HCT116 (cell line): Measurements from ENCODE around the gene ZNF814. TPM values are rescaled to one million over a fixed set of nuclear protein-coding genes. Genes with fewer than 3 reads are reported as not detected.

Experiments
- ATAC-seq: fragments of 200-7000 bp; cut with Tn5 transposase; 2 replicates; pipeline ENCODE4 v1.9.1; 2020; ENCODE audit warnings: mild to moderate bottlenecking, moderate library complexity
- BruUV-seq: library from RNA; stranded (reverse); fragments of 400-500 nt; replicated peaks from 2 replicates; lab custom pipeline; 2021; lab: Mats Ljungman, UMichigan
- CTCF ChIA-PET: fragments of 300-600 bp; sonication (Branson Sonifier 250); formaldehyde crosslinking; loops from one replicate; lab custom pipeline; 2021; ENCODE audit warnings: antibody characterized with exemption; lab: Charles Lee
- POLR2A ChIA-PET: fragments of 300-600, 350-600 bp; sonication (Branson Sonifier 250); formaldehyde crosslinking; loops from one replicate; lab custom pipeline; 2021; ENCODE audit warnings: antibody characterized with exemption; lab: Charles Lee
- RAD21 ChIA-PET, 2 experiments: fragments of 300-600 bp; sonication (Branson Sonifier 250); formaldehyde crosslinking; loops; one replicate each; lab custom pipeline; 2023; ENCODE audit warnings: low total read pairs in 2 of 2; ENCODE audit not compliant: uncharacterized antibody in 2 of 2, unreplicated experiment in 2 of 2, low non-redundant PET in 1 of 2; lab: Charles Lee
- DNase-seq: peaks from one replicate; pipeline ENCODE4 v3.0.0-alpha.2; 2010; ENCODE audit warnings: low read depth, low spot score
- H2AFZ ChIP-seq: fragments of 200-600 bp; shearing (Covaris generic), sonication (generic); 2 replicates; pipeline ENCODE4 v1.6.1; 2017; ENCODE audit warnings: low read depth, mixed run types, mixed read lengths, antibody characterized with exemption, low read length; ENCODE audit not compliant: poor library complexity, severe bottlenecking
- H3K27ac ChIP-seq: 2 replicates; pipeline ENCODE4 v1.5.1; 2012; ENCODE audit warnings: low read depth, low read length
- H3K27me3 ChIP-seq: fragments of 200-600 bp; sonication (generic); 2 replicates; pipeline ENCODE4 v1.6.1; 2016; ENCODE audit warnings: mixed run types, low read length, mixed read lengths; ENCODE audit not compliant: insufficient read depth
- H3K36me3 ChIP-seq, 2 experiments: fragments of 200-500 bp in 1 of 2; fragments of 200-600 bp in 1 of 2; sonication (Bioruptor generic) in 1 of 2; sonication (generic) in 1 of 2; 2 replicates each; pipeline versions ENCODE4 v1.5.1 to v1.6.1; 2014 to 2016; ENCODE audit warnings: low read length in 2 of 2, inconsistent platforms in 1 of 2, mixed read lengths in 1 of 2, mixed run types in 1 of 2; ENCODE audit not compliant: insufficient read depth in 2 of 2, control insufficient read depth in 1 of 2
- H3K4me1 ChIP-seq, 2 experiments: fragments of 200-600 bp in 1 of 2; sonication (generic) in 1 of 2; 2 replicates each; pipeline versions ENCODE4 v1.5.1 to v1.6.1; 2012 to 2017; ENCODE audit warnings: low read length in 2 of 2, inconsistent platforms in 1 of 2, mild to moderate bottlenecking in 1 of 2, mixed read lengths in 1 of 2, mixed run types in 1 of 2, moderate library complexity in 1 of 2; ENCODE audit not compliant: insufficient read depth in 2 of 2, control insufficient read depth in 1 of 2
- H3K4me2 ChIP-seq: fragments of 200-600 bp; sonication (generic); 2 replicates; pipeline ENCODE4 v1.6.1; 2017; ENCODE audit warnings: mixed run types, low read length, mixed read lengths
- H3K4me3 ChIP-seq, 2 experiments: fragments of 200-600 bp in 1 of 2; sonication (generic) in 1 of 2; replicated peaks in 1 of 2; 2 replicates each; pipeline ENCODE4 v1.5.1; 2011 to 2016; ENCODE audit warnings: low read length in 2 of 2, control low read depth in 1 of 2, low read depth in 1 of 2, mild to moderate bottlenecking in 1 of 2, mixed read lengths in 1 of 2, mixed run types in 1 of 2
- H3K79me2 ChIP-seq: fragments of 200-600 bp; sonication (generic); 2 replicates; pipeline ENCODE4 v1.6.1; 2017; ENCODE audit warnings: mild to moderate bottlenecking, mixed run types, low read length, moderate library complexity, mixed read lengths; ENCODE audit not compliant: insufficient read depth
- H3K9ac ChIP-seq: fragments of 200-600 bp; sonication (generic); 2 replicates; pipeline ENCODE4 v1.6.1; 2016; ENCODE audit warnings: low read length, mixed read lengths
- H3K9me2 ChIP-seq: fragments of 200-600 bp; sonication (generic), shearing (Covaris generic); 2 replicates; pipeline ENCODE4 v1.6.1; 2017; ENCODE audit warnings: mixed run types, mild to moderate bottlenecking, moderate library complexity; ENCODE audit not compliant: insufficient read depth
- H3K9me3 ChIP-seq, 2 experiments: fragments of 200-500 bp in 1 of 2; fragments of 200-600 bp in 1 of 2; sonication (Bioruptor generic) in 1 of 2; sonication (generic) in 1 of 2; 2 replicates each; pipeline ENCODE4 v1.6.1; 2014 to 2017; ENCODE audit warnings: low read length in 2 of 2, mixed read lengths in 2 of 2, inconsistent platforms in 1 of 2, low read depth in 1 of 2, mild to moderate bottlenecking in 1 of 2, mixed run types in 1 of 2, moderate library complexity in 1 of 2; ENCODE audit not compliant: control insufficient read depth in 1 of 2, insufficient read depth in 1 of 2
- H4K20me1 ChIP-seq: fragments of 200-600 bp; sonication (generic), shearing (Covaris generic); 2 replicates; pipeline ENCODE4 v1.6.1; 2017; ENCODE audit warnings: mixed run types, mild to moderate bottlenecking, moderate library complexity; ENCODE audit not compliant: insufficient read depth
- CBX3 ChIP-seq: IDR thresholded peaks from 2 replicates; pipeline ENCODE4 v1.6.1; 2012; ENCODE audit warnings: low read depth
- CEBPB ChIP-seq: IDR thresholded peaks from 2 replicates; pipeline ENCODE4 v1.6.1; 2012; ENCODE audit warnings: low read depth
- FOSL1 ChIP-seq: IDR thresholded peaks from 2 replicates; pipeline ENCODE4 v1.6.1; 2012; ENCODE audit warnings: low read depth
- JUND ChIP-seq: IDR thresholded peaks from 2 replicates; pipeline ENCODE4 v1.6.1; 2012
- POLR2AphosphoS5 ChIP-seq: IDR thresholded peaks from 2 replicates; pipeline ENCODE4 v1.6.1; 2011; ENCODE audit warnings: mild to moderate bottlenecking, low read depth, low read length, moderate library complexity
- RAD21 ChIP-seq: IDR thresholded peaks from 2 replicates; pipeline ENCODE4 v1.6.1; 2012; ENCODE audit warnings: low read depth, mild to moderate bottlenecking
- SRF ChIP-seq: IDR thresholded peaks from 2 replicates; pipeline ENCODE4 v1.6.1; 2012; ENCODE audit warnings: low read depth
- ZFX ChIP-seq: fragments of 450-650 bp; IDR thresholded peaks from 2 replicates; pipeline ENCODE4 v1.6.1; 2017
- ZNF274 ChIP-seq: fragments of 200-500 bp; sonication (Bioruptor generic); IDR thresholded peaks from 2 replicates; pipeline ENCODE4 v1.6.1; 2014; ENCODE audit warnings: mild to moderate bottlenecking, low read depth, low read length, inconsistent platforms
- intact Hi-C: fragments of 100-400 bp; cut with micrococcal nuclease; formaldehyde crosslinking; loops from 2 replicates; pipeline ENCODE4 v1.10.0; 2022
- total RNA-seq: library from RNA; stranded (reverse); gene quantifications from one replicate; pipeline ENCODE4 v1.2.1, GENCODE V29; 2021; ENCODE audit not compliant: unreplicated experiment
- TF ChIP-seq, protein P1 (sequence below): IDR thresholded peaks from 2 replicates; pipeline ENCODE4 v1.6.1; 2011; ENCODE audit warnings: mild to moderate bottlenecking, low read length, moderate library complexity; ENCODE audit not compliant: insufficient replicate concordance; ENCODE audit errors: extremely low read depth
- TF ChIP-seq, protein P2 (sequence below): IDR thresholded peaks from 2 replicates; pipeline ENCODE4 v1.6.1; 2012

Gene ZNF814
- total RNA-seq, 1 experiment from 2014 or later = 2.5 TPM

DNA sequence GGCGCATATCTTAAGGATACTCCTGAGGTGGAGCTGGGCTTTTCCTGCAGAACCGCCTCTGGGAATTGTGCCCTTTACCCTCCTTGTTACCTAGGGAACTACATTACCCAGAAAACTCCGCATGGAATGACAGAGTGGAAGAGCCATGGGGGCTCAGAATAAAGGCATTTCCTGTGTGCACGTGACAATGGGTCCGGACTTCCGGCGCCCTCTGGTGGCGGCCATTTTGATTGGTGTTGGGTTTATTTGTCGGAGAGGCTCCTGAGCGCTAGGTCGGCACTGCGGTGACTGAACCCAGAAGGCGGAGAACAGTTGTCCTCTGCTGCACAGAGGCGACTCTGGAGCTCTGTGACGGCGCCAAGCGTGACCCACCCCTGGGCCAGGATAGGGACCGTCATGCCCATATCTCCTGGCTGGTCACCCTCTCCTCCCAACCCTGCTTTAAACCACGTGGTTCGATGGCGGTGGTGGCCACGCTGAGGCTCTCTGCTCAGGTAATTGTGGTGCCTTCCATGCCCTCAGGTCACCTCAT is 58.7 kb downstream of the ZNF814 start, which contains the start of gene ZNF587B (continued):
- TF ChIP-seq, protein P1, sequence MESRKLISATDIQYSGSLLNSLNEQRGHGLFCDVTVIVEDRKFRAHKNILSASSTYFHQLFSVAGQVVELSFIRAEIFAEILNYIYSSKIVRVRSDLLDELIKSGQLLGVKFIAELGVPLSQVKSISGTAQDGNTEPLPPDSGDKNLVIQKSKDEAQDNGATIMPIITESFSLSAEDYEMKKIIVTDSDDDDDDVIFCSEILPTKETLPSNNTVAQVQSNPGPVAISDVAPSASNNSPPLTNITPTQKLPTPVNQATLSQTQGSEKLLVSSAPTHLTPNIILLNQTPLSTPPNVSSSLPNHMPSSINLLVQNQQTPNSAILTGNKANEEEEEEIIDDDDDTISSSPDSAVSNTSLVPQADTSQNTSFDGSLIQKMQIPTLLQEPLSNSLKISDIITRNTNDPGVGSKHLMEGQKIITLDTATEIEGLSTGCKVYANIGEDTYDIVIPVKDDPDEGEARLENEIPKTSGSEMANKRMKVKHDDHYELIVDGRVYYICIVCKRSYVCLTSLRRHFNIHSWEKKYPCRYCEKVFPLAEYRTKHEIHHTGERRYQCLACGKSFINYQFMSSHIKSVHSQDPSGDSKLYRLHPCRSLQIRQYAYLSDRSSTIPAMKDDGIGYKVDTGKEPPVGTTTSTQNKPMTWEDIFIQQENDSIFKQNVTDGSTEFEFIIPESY = no peak

GRCh38 chr19:57829316-57829715 is 59.5 kb downstream of the ZNF814 start:
- Histone ChIP-seq H3K79me2 (peaks cover 84% of the 10 kb centered on the region), H3K36me3 (peaks cover 3 to 14% of the 10 kb centered on the region in 2 experiments; a peak in 1 of 4 replicates), H3K9me2 (no peaks in the 10 kb centered on the region), H3K27ac (no peak overlapping the region), H3K9me3 (no peaks in the 10 kb centered on the region), H3K27me3 (no peaks in the 10 kb centered on the region), H4K20me1 (peaks cover 10% of the 10 kb centered on the region; the same call in 1 of the 2 replicates), H3K4me1 (peaks cover 0 to 8% of the 10 kb centered on the region in 2 experiments; a peak in 2 of 4 replicates), H3K9ac (no peak overlapping the region), H3K4me3 (no peak overlapping the region), H3K4me2 (no peak overlapping the region; the same call in 1 of the 2 replicates), H2AFZ (no peak overlapping the region)
- intact Hi-C loops = no loop called here
- no peak for DNase-seq
- ATAC-seq = no peak
- ChIA-PET POLR2A (no interaction called here), RAD21 (no interaction called here), CTCF (no interaction called here)
- TF ChIP-seq CEBPB = no peak
- no peak for TF ChIP-seq POLR2AphosphoS5
- TF ChIP-seq ZNF274 = no peak
- TF ChIP-seq FOSL1 = no peak
- TF ChIP-seq RAD21 = no peak
- TF ChIP-seq JUND = no peak
- TF ChIP-seq SRF = no peak
- TF ChIP-seq CBX3 = no peak
- TF ChIP-seq ZFX = no peak
- TF ChIP-seq, protein P2, sequence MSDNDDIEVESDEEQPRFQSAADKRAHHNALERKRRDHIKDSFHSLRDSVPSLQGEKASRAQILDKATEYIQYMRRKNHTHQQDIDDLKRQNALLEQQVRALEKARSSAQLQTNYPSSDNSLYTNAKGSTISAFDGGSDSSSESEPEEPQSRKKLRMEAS = no peak
- no TSS peak for BruUV-seq
